ENCODE results near the gene ATG13. TPM values are rescaled to one million over a fixed set of nuclear protein-coding genes. Genes with fewer than 3 reads are reported as not detected.

Gene ATG13
- total RNA-seq, 2 donors from 2014 or later: 96.4 to 130 TPM

GRCh38 chr11:46657186-46657585 is 39.8 kb downstream of the ATG13 start:
- WGBS, 2 experiments (ENCODE audit: insufficient coverage in 1 of 2, insufficient read length in 1 of 2): 98 to 100% methylated on average over 1 to 3 of the region's 3 CpGs
- Mint-ChIP-seq H3K36me3 (ENCODE audit: low read depth) (peaks cover 77% of the 10 kb centered on the region), H3K9me3 (no peaks in the 10 kb centered on the region)

DNA sequence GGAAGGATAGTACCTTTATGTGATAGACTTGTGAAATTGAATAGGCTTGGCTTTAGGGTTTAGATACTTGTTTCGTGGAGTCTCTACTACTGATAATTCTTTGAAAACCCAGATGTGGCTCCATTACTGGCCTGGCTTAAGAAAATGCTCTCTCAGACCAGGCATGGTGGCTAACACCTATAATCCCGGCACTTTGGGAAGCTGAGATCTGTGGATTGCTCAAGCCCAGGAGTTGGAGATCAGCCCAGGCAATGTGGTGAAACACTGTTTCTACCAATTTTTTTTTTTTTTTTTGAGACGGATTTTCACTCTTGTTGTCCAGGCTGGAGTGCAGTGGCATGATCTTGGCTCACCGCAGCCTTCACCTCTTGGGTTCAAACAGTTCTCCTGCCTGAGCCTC is 40.9 kb downstream of the ATG13 start:
- no peak overlapping the region for H3K4me3 ChIP-seq (ENCODE audit: low read length)
- peaks cover 84% of the 10 kb centered on the region for H3K36me3 ChIP-seq (ENCODE audit: control insufficient read depth, insufficient read depth, low read length)
- TF ChIP-seq, protein P1, sequence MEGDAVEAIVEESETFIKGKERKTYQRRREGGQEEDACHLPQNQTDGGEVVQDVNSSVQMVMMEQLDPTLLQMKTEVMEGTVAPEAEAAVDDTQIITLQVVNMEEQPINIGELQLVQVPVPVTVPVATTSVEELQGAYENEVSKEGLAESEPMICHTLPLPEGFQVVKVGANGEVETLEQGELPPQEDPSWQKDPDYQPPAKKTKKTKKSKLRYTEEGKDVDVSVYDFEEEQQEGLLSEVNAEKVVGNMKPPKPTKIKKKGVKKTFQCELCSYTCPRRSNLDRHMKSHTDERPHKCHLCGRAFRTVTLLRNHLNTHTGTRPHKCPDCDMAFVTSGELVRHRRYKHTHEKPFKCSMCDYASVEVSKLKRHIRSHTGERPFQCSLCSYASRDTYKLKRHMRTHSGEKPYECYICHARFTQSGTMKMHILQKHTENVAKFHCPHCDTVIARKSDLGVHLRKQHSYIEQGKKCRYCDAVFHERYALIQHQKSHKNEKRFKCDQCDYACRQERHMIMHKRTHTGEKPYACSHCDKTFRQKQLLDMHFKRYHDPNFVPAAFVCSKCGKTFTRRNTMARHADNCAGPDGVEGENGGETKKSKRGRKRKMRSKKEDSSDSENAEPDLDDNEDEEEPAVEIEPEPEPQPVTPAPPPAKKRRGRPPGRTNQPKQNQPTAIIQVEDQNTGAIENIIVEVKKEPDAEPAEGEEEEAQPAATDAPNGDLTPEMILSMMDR (conservative IDR thresholded peaks at IDR 0.05): no peak
- Mint-ChIP-seq H3K27ac (peak overlapping the region; percentile 5), H3K4me1 (peaks cover 1% of the 10 kb centered on the region), H3K27me3 (ENCODE audit: insufficient read depth) (no peaks in the 10 kb centered on the region), H3K4me3 (no peak overlapping the region), H3K9me3 (no peaks in the 10 kb centered on the region), H3K36me3 (ENCODE audit: low read depth) (peaks cover 75% of the 10 kb centered on the region)
- 87 to 92% methylated on average over 4 of the region's 4 CpGs for WGBS, 2 experiments (ENCODE audit: insufficient coverage in 1 of 2, insufficient read length in 1 of 2)
- no peak overlapping the region for H3K27ac ChIP-seq (ENCODE audit: low read depth, low read length)
- H3K4me1 ChIP-seq (ENCODE audit: control insufficient read depth, insufficient read depth, low read length): no peaks in the 10 kb centered on the region
- no peak overlapping the region for H3K9ac ChIP-seq (ENCODE audit: extremely low read depth, low read length, poor library complexity, severe bottlenecking)
- no peaks in the 10 kb centered on the region for H3K9me3 ChIP-seq (ENCODE audit: control insufficient read depth, low read length)
- DNase-seq: no peak
- H3K27me3 ChIP-seq (ENCODE audit: control insufficient read depth, insufficient read depth, low read length, poor library complexity, severe bottlenecking): no peaks in the 10 kb centered on the region

More at GRCh38 chr11:46657186-46657585, 39.8 kb downstream of the ATG13 start:
- Histone ChIP-seq H3K4me3 (ENCODE audit: low read length) (no peak overlapping the region), H3K9me3 (ENCODE audit: control insufficient read depth, low read length) (no peaks in the 10 kb centered on the region), H3K9ac (ENCODE audit: extremely low read depth, low read length, poor library complexity, severe bottlenecking) (no peak overlapping the region), H3K36me3 (ENCODE audit: control insufficient read depth, insufficient read depth, low read length) (peaks cover 88% of the 10 kb centered on the region), H3K27ac (ENCODE audit: low read depth, low read length) (no peak overlapping the region), H3K4me1 (ENCODE audit: control insufficient read depth, insufficient read depth, low read length) (no peaks in the 10 kb centered on the region), H3K27me3 (ENCODE audit: control insufficient read depth, insufficient read depth, low read length, poor library complexity, severe bottlenecking) (no peaks in the 10 kb centered on the region)
- Mint-ChIP-seq H3K4me1 (no peaks in the 10 kb centered on the region), H3K27me3 (ENCODE audit: insufficient read depth) (no peaks in the 10 kb centered on the region), H3K27ac (no peak overlapping the region), H3K4me3 (no peak overlapping the region)
- TF ChIP-seq, protein P1 (conservative IDR thresholded peaks at IDR 0.05): no peak
- no peak for DNase-seq

GRCh38 chr11:46659908-46660307 is 42.6 kb downstream of the ATG13 start:
- Mint-ChIP-seq H3K36me3 (ENCODE audit: low read depth) (peaks cover 75% of the 10 kb centered on the region), H3K27ac (no peak overlapping the region), H3K27me3 (ENCODE audit: insufficient read depth) (no peaks in the 10 kb centered on the region), H3K4me3 (no peak overlapping the region), H3K4me1 (peaks cover 16% of the 10 kb centered on the region), H3K9me3 (no peaks in the 10 kb centered on the region)
- WGBS, 2 experiments (ENCODE audit: insufficient coverage in 1 of 2, insufficient read length in 1 of 2): 86 to 92% methylated on average over 1 of the region's 1 CpG
- Histone ChIP-seq H3K27me3 (ENCODE audit: control insufficient read depth, insufficient read depth, low read length, poor library complexity, severe bottlenecking) (no peaks in the 10 kb centered on the region), H3K4me1 (ENCODE audit: control insufficient read depth, insufficient read depth, low read length) (peaks cover 8% of the 10 kb centered on the region), H3K4me3 (ENCODE audit: low read length) (no peak overlapping the region), H3K9ac (ENCODE audit: extremely low read depth, low read length, poor library complexity, severe bottlenecking) (no peak overlapping the region), H3K9me3 (ENCODE audit: control insufficient read depth, low read length) (no peaks in the 10 kb centered on the region), H3K36me3 (ENCODE audit: control insufficient read depth, insufficient read depth, low read length) (peaks cover 69% of the 10 kb centered on the region), H3K27ac (ENCODE audit: low read depth, low read length) (no peak overlapping the region)
- TF ChIP-seq, protein P1 (conservative IDR thresholded peaks at IDR 0.05): no peak
- DNase-seq: no peak

Measured in endodermal cell (in vitro differentiated cells).